ELR (cell line): ENCODE results near the gene HSF4.
"Not testable (repeated sequence)": the region's sequence is repeated elsewhere in the genome, so short reads cannot be mapped to it uniquely, and the experiment has no call there.

Experiments used
- DNase-seq: peaks from one replicate; pipeline ENCODE4 v3.0.0-alpha.2; 2015; ENCODE audit warnings: low read depth

HSF4 gene, protein sequence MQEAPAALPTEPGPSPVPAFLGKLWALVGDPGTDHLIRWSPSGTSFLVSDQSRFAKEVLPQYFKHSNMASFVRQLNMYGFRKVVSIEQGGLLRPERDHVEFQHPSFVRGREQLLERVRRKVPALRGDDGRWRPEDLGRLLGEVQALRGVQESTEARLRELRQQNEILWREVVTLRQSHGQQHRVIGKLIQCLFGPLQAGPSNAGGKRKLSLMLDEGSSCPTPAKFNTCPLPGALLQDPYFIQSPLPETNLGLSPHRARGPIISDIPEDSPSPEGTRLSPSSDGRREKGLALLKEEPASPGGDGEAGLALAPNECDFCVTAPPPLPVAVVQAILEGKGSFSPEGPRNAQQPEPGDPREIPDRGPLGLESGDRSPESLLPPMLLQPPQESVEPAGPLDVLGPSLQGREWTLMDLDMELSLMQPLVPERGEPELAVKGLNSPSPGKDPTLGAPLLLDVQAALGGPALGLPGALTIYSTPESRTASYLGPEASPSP

GRCh38 chr16:67164599-67165061 is at the start of gene HSF4:
HSF4 (plus strand) TSS chr16:67164745; CDS start chr16:67164812, 67 bp downstream.
- DNase-seq: peak; percentile 48

- peak; percentile 71 for DNase-seq
Observed at GRCh38 chr16:67114793-67115192, 49.8 kb upstream of the HSF4 start.

DNA sequence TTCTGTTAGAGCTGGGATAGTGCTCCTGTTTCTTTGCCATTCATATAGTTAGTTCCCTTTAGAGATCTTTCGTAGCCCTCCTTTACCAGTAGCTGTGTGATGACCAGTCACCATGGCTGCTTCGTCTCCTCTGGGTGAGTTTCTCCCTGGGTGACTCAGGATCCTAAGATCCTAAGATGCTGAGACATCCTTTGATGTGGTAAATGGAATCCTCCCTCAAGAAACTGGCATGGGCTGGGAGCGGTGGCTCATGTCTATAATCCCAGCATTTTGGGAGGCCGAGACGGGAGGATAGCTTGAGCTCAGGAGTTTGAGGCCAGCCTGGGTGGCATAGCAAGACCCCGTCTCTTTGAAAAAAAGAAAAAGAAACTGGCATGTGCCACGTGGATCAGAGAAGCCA is 48.9 kb upstream of the HSF4 start:
- peak; percentile 99 for DNase-seq

DNA sequence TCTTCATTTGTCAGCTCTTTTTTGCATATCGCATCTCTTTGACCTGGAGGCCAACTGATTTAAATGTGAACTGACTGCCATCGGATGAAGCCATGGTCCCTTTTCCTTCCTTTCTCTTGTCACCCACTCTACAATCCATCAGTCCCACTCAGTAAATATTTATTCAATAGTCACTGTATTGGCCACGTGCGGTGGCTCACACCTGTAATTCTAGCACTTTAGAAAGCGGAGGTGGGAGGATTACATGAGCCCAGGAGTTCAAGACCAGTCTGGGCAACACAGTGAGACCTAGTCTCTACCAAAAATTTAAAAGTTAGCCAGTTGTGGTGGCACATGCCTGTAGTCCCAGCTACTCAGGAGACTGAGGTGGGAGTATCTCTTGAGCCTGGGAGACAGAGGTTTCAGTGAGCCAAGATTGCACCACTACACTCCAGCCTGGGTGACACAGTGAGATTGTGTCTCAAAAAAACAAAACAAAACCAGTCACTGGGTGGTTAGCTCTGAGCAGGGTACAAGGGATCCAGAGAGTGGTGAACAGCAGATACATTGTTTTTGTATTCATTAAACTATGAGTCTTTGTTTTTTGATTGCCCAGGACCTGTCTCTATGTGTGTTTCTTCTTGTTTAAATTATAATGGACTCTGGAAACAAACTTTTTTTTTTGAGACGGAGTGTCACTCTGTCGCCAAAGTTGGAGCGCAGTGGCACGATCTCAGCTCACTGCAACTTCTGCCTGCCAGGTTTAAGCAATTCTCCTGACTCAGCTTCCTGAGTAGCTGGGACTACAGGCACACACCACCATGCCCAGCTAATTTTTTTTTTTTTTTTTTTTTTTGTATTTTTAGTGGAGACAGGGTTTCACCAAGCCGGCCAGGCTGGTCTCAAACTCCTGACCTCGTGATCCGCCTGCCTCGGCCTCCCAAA is 47.9 kb upstream of the HSF4 start:
- DNase-seq: no peak

- DNase-seq: no peak
Observed at GRCh38 chr16:67117716-67118115, 46.8 kb upstream of the HSF4 start.

GRCh38 chr16:67120025-67120424 is 44.5 kb upstream of the HSF4 start:
- DNase-seq: peak; percentile 43

GRCh38 chr16:67122799-67123198 is 41.7 kb upstream of the HSF4 start:
- DNase-seq: not testable (repeated sequence)

DNA sequence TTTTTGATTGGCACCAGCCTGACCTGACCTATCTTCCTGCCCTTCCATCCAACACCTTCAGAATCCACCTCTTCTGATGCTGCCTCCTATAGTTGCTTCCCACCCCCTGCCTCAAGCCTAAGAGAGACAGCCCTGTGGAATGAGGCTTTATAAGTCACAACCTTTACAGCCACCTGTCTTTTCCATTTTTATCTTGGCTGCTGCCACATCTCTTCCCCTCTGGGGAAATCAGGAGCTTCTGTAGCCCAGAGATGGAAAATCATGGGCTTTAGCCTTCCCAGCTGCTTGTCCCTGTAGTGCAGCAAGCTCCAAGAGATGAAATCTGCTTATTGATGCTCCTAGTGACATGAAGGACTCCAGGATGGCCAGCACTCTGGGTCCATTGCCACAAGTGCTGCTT is 36.1 kb upstream of the HSF4 start:
- DNase-seq: no peak

GRCh38 chr16:67128887-67129286 is 35.7 kb upstream of the HSF4 start:
- no peak for DNase-seq

DNA sequence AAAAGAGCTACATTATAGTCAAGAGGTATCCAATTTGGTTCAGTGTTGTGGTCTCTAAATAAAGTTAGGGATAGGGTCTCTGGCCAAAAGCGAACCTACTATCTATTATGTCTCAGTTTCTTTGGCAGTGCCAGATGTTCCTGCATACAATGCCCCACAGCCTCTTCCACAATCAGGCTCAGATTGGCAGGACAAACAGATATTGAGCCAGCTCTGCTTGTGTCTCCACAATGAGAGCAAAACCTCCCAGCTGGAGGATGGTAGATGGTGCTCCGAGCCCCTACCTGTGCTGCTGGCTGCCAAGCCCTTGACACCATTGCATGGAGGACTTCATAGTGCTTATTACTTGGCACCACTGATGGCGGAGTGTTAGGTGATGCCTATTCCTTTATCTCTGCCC is 35.1 kb upstream of the HSF4 start:
- DNase-seq: no peak

DNA sequence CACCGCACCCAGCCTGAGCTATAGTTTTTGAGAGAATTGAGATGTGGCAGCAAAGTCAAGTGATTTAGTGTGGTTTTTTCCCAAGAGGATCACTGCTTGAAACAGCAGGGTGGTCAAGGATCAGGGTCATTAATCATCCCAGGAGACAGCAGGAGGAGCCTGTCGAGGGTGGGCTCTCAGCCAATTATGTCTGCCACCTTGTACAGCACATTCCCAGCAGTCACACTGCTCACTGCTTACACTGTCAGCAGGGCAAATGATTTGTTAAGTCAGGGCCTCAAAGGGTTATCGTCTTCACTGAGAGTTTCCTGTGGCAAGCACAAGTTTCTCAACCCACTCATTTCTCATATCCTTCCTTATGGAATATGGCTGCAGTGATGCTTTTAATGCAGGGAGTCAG is 26.9 kb upstream of the HSF4 start:
- no peak for DNase-seq

DNA sequence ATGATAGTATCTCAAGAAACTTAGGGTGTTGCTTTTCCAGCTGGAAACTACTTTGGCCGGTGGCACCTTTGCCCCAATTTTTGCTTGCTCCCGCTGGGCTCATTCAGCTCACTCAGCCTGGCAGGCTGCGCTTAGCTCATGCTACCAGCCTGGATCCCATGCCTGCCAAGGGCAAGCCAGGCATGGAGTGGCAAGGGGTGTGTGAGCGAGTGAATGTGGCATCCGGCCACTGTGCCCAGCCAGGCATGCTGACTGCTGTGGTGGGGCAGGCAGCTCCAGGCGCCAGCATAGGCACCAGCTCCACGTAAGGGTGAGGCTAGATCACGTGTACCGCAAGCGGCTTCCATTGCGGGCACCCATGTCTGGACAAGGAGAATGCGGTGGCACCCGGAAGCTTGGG is 23.2 kb upstream of the HSF4 start:
- DNase-seq: no peak

GRCh38 chr16:67142342-67142741 is 22.2 kb upstream of the HSF4 start:
- no peak for DNase-seq

DNA sequence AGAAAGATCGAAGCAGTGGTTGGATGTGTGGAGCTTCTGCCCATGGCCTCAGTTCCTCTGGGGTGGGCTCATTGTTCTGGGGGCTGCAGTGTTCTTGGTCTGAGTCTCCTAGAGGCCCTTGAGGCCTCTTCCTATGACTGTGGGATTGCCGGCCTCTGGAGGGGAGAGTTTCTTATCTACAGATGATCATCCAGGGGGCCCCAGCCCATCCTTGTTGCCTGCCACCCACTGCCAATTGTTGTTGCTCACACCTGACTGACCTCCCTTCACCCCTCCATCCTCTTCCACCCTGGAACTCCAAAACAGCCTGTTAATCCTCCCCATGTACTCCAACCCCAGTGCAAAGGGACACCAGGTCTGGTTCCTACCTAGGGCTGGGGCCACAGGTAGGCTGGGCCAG is 19.6 kb upstream of the HSF4 start:
- DNase-seq: no peak

- no peak for DNase-seq
Observed at GRCh38 chr16:67145746-67146145, 18.8 kb upstream of the HSF4 start.

DNA sequence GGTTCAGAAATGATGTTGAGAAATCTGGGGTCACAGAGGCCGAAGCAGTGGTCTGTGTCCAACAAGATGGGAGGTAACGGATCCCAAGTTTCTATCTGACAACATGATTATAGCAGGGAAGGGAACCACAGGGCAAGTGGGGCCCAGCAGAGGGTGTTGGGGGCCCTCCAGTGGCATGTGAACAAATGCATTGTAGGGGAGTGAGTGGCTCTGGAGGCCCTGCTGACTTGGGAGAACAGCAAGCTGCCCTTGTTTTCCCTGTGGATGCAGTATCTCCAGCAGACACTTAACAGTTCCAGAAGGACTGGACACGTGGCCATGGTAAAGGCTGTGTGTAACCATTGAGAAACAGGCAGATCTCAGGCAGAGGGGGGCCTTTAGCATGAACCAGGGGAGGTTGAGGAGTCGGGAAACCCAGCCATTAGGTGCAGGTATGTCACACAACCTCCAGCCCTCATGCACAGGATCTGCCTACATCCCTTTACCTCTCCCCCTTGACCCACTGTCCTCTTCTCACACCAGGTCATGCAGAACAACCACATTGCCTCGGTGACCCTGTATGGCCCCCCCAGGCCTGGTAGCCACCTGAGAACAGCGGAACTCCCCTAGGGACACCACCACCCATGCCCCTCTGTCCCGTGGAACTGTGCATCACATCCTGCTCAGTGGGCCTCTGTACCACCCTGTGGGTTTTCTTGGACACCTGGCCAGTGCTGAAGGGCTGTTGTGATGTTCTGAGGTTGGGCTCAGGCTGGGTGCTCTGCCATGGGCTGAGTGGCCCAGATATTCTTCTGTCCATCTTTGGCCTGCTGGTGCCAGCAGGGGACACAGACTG is 17.8 kb upstream of the HSF4 start:
- peak; percentile 37 for DNase-seq

GRCh38 chr16:67147437-67148140 is 17.0 kb upstream of the HSF4 start:
- DNase-seq: no peak

- DNase-seq: no peak
Observed at GRCh38 chr16:67148221-67148620, 16.3 kb upstream of the HSF4 start.

- no peak for DNase-seq
Observed at GRCh38 chr16:67148656-67149275, 15.8 kb upstream of the HSF4 start.

GRCh38 chr16:67149276-67150046 is 15.1 kb upstream of the HSF4 start:
- no peak for DNase-seq
